OCI-M2 (cell line): ENCODE measurements around the gene SPACDR.

ENCODE experiments used
- DNase-seq: peaks from one replicate; lab custom pipeline; 2025; ENCODE audit not compliant: unreplicated experiment; lab: John Stamatoyannopoulos, UW

Gene SPACDR

GRCh38 chr7:100485471-100485876 lies 21.4 kb upstream of the SPACDR start:
- DNase-seq, result no peak

DNA sequence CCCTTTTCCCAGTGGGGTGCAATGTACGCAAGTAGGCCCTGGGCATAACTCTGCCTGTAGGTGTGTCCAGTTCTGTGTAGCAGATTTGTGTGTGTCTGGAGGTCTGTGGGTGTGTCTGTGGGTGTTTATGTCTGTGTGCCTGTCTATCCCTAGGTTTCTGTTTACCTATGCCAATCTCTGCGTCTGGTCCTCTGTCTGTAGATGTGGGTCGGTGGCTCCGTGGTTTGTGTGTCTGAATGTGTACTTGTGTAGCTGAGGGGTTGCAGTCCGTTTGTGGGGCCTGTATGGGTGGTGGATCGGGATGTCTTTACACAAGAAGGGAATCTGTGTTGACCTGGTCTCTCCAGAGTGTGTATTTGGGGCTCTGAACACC lies 20.6 kb upstream of the SPACDR start:
- no peak for DNase-seq

GRCh38 chr7:100483722-100484672 lies 19.9 kb upstream of the SPACDR start, which contains the start of gene NYAP1:
TSS of gene NYAP1 (plus strand) at chr7:100483927. CDS start at chr7:100485312, 1,385 bp downstream.
- DNase-seq, result no peak

DNA sequence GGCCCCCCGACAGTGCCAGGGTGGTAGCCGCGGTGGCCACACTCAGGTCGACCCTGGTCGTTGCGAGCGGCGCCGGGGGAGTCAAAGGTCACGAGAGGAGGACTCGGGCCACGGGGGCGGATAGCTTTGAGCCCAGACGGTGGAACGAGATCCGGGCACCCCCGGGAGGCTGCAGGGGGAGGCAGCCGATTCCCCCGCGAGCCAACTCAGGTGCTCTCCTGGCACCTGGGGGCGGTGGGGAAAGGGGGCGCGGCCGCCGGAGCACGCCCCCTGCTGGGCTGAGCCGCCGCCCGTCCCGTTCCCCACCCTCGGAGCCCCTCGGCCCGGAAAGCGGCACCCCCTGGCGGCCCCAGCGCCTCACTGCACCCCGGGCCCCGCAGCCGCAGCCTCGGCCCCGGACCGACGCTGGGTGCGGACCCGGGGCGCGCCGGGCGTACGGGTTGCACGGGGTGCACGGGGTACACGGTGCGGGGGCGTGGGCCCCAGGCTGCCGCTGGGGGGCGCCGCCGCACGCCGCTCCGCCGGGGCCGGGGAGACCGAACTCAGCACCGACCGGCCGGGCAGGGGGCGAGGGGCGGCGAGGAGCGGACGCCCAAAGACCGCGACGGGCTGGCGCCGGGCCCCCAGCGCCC lies 19.1 kb upstream of the SPACDR start:
- DNase-seq, result no peak

DNA sequence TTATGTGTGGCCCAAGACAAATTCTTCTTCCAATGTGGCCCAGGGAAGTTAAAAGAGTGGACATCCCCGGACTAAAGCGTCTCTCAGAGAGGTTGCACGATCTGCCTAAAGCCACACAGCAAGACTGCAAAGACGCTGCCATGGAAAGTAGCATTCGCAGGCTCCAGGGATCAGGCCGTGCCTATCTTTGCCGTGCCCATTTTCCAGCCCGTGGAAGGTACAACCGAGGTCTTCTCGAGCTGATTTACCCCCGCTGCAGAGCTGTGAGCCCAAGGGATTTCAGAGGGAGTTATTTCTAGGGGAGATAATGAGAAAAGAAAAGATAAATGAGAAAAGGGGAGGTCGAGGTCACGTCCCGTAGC lies 18.6 kb upstream of the SPACDR start:
- DNase-seq, result no peak

GRCh38 chr7:100481466-100481865 lies 17.4 kb upstream of the SPACDR start:
- no peak for DNase-seq

DNA sequence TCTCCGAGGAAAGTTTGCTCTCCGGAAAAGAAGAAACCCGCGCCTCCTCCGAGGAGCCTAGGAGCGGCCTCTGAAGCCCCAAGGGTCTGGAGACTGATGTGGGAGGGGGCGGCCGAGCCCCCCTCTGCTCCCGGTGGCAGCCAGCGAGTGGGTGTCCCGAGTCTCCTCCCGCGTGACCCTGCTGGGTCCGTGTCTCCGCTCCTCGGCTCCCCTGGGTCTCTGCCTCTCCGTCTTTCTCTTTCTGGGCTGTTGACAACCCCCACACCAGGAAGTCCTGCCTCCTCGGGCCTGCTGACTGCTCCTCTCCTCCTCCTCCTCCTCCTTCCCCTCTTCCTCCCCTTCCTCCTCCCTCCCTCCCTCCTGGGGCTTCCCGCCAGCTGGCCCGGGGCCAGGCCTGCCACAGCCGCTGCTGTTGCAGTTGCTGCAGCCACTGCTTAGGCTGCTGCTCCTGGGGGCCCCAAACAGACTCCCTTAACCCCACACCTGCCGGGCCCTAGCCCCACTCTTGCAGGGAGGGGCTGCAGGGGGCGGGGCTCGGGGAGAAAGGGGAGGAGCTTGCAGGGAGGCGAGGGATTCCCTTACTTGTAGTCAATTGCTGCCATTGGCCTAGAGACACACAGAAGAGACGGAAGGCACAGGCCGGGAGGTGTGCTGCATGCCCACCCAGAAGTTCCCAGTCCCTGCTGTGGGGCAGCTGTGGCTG lies 15.0 kb upstream of the SPACDR start, which contains the start of gene TSC22D4:
Gene TSC22D4 (minus strand): TSS at position 257 of the 703 bp plus-strand sequence. CDS start 1,176 bp downstream, outside the sequence.
- peak; percentile 63 for DNase-seq

- no peak for DNase-seq
Measured at GRCh38 chr7:100477871-100478267, 13.8 kb upstream of the SPACDR start.

DNA sequence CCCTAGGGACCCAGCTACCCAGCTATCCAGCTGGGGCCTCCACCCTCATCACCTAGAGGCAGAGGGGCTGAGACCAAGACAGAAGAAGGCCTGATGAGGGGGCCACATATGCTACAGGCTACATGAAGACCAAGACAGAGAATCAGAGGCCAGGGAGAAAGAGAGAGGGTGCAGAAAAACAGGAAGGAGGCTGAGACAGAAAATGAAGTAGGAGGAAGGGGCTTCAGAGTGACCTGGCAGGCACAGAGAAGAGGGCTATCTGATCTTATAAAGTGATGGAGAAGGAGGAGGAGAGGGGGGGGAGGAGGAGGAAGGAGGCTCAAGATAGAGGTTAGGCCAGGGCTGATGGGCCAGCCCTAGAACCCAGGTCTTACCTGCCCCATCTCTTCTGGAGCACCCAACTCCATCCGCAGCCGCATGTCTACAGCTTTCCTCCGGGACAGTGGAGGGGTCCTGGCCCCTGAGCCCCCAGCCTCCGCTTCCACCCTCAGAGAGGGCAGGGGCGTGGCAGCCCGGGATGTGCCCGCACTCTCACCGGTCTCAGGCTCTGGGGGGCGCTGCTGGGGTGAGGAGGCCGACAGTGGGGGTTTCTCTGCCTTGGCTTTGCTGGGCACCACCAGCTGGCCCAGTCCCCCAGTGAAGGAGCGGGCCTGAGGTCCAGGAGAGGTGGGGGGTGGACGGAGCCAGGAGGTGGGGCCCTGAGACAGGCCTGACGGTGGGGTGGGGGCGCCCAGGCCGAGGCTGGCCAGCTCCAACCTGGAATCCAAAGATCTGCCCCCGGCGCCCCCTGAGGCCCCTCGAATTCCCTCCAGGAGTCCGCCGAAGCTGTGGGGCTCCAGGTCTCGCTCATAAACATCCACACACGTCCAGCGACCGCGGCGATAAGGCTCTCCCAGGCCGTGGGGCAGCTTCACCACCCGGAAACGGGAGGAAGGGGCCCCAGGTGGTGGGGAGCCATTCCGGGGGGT lies 13.1 kb upstream of the SPACDR start:
- no peak for DNase-seq

- DNase-seq, result no peak
Measured at GRCh38 chr7:100476101-100476780, 12.2 kb upstream of the SPACDR start.

DNA sequence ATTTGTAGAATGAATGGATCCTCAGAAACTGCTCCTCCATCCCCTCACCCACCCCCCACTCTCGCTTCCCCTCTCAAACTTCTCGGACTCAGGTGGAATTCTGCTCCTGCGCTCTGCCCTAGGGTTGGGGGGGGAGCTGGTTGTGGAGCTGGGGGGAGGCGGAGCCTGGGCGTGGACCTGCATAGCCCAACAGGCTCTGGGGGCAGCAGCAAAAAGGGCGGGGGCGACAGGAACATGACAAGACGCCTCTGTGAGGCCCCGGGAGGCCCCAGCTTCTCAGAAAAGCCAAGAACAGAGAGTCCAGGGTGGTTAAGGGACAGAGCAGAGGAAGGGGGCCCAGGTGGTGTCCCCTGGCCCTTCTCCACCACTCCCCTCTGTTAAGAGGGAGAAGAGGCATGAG lies 11.5 kb upstream of the SPACDR start:
- DNase-seq, result no peak

GRCh38 chr7:100472854-100473499 lies 8.9 kb upstream of the SPACDR start:
- no peak for DNase-seq

DNA sequence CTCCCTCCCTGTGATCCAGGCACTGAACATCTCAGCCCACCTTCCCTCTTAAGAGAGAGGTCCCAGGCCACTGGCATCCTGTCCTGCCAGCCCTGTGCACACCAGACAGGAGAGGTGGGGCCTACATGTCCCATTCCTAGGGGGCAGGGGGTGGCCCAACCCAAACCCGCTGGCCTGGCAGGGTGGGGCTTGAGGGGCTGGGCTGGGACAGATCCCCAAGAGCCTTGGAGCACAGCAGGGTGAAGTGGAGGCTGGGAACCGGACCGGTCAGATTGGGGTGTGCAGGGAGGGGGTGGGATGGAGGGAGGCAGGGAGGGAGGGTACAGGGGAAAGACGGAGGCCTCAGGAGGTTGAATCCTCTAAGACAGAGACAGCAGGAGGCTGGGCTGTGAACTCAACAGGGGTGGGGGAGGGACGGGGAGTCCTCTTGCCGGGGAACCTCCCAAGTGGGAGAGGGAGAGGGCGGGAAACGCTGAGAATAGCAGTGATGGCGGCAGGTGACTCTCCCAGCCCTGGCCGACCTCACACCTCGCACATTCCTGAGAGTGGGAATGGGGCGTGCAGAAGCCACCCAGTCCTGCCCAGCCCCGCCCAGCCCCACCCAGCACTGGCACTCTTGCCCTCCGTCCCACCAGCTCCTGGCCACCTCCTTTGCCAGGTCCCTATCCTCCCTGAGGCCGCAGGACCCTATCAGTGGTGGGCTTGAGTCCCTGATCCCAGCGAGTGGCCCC lies 8.2 kb upstream of the SPACDR start:
- no peak for DNase-seq

- DNase-seq, result no peak
Measured at GRCh38 chr7:100471021-100471420, 7.0 kb upstream of the SPACDR start.

DNA sequence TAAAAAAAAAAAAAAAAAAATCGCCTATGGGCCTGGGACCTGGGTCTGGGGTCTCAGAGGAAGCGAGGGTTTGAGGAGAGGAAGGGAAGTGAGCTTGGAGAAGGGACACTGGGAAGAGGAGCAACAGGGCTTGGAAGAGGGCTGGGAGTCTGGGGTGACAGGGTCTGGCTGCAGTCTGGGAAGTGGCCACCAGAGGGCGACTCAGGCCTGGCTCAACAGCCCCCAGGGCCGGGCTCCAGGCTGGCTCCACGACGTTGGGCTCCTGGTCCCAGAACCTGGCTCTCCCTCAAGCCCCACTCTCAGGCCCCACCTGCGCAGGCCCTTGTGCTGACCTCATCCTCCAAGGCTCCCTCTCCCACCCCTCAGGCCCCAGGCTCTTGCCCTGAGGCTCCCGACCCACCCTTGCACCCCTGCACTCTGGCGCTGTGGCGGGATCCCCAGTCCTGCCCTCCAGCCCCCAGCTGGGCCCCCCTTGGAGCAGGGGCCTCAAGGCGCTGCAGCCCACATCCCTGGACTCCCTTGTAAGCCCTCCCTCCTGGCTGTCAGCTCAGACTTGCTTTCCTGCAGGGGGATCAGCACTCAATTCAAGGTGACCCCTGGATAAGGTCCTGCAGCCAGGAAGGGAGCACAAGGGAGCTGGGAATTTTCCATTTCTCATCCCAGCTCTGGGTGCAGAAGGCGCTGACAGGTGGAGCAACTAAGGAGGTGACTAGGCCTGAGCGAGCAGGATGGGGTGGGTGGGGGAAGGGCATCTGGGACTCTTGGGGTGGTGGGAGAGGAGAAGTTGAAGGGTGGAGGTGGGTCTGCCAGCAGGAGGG lies 5.4 kb upstream of the SPACDR start:
- peak; percentile 68 for DNase-seq

- no peak for DNase-seq
Measured at GRCh38 chr7:100467638-100468373, 3.7 kb upstream of the SPACDR start.
